HepG2 (cell line): ENCODE results near the gene SUPT4H1. TPM values are rescaled to one million over a fixed set of nuclear protein-coding genes. Genes with fewer than 3 reads are reported as not detected.
A peak's percentile ranks its signal among the peaks of the same experiment; 100 is the strongest.

Source experiments
- CCDC6 ChIP-seq: sonication (generic); formaldehyde crosslinking; IDR thresholded peaks from 2 replicates; pipeline ENCODE4 v1.8.1; 2022; ENCODE audit warnings: mild to moderate bottlenecking, missing genetic modification reagents, moderate library complexity
- FOXJ3 ChIP-seq: sonication (generic); formaldehyde crosslinking; IDR thresholded peaks from 2 replicates; pipeline ENCODE4 v1.4.0; 2020; ENCODE audit warnings: missing genetic modification reagents, mild to moderate bottlenecking, borderline replicate concordance
- IRF2 ChIP-seq: IDR thresholded peaks from 2 replicates; pipeline ENCODE4 v1.6.1; 2018; ENCODE audit warnings: missing genetic modification reagents, missing compliant biosample characterization
- POGZ ChIP-seq: sonication (generic); formaldehyde crosslinking; IDR thresholded peaks from 2 replicates; pipeline ENCODE4 v1.4.0; 2020; ENCODE audit warnings: mild to moderate bottlenecking, missing genetic modification reagents
- RBM39 ChIP-seq: fragments of 200-400 bp; formaldehyde crosslinking; IDR thresholded peaks from one replicate; pipeline ENCODE4 v1.6.1; 2018; ENCODE audit warnings: antibody characterized with exemption, mild to moderate bottlenecking, low read depth, low read length; ENCODE audit not compliant: poor library complexity, severe bottlenecking
- ZNF558 ChIP-seq: sonication (generic); formaldehyde crosslinking; IDR thresholded peaks from 2 replicates; pipeline ENCODE4 v1.9.0; 2022; ENCODE audit warnings: mild to moderate bottlenecking, missing genetic modification reagents, borderline replicate concordance
- ZNF746 ChIP-seq: sonication (generic); formaldehyde crosslinking; IDR thresholded peaks from 2 replicates; pipeline ENCODE4 v1.8.0; 2022; ENCODE audit warnings: mild to moderate bottlenecking, missing genetic modification reagents
- ZNF780A ChIP-seq: sonication (generic); formaldehyde crosslinking; IDR thresholded peaks from 2 replicates; pipeline ENCODE4 v1.8.0; 2022; ENCODE audit warnings: mild to moderate bottlenecking, missing genetic modification reagents, moderate library complexity
- polyA plus RNA-seq, 8 experiments: library from polyadenylated mRNA; depleted of rRNA in 3 of 8; stranded (reverse) in 7 of 8; unstranded in 1 of 8; fragments of >200 nt; fragmentation: Illumina TruSeq in 4 of 8; extraction: Trizol in 4 of 8; gene quantifications; 2 replicates each; pipeline versions ENCODE4 v1.2.1 to v1.2.3, GENCODE V29; 2011 to 2016; ENCODE audit warnings: low read depth in 4 of 8, missing spikeins in 1 of 8, mixed read lengths in 1 of 8; ENCODE audit not compliant: insufficient read depth in 1 of 8
- total RNA-seq, 5 experiments: library from RNA; depleted of rRNA; stranded (reverse); fragments of >200 nt; fragmentation: Illumina TruSeq; extraction: Trizol; gene quantifications; 2 replicates each; pipeline ENCODE4 v1.2.3, GENCODE V29; 2016; ENCODE audit warnings: low read depth in 1 of 5
- TF ChIP-seq, protein P1 (sequence below): sonication (generic); formaldehyde crosslinking; IDR thresholded peaks from 2 replicates; pipeline ENCODE4 v1.4.0; 2020; ENCODE audit warnings: missing genetic modification reagents
- TF ChIP-seq, protein P2 (sequence below): sonication (generic); formaldehyde crosslinking; IDR thresholded peaks from 2 replicates; pipeline ENCODE4 v1.5.0; 2020; ENCODE audit warnings: mild to moderate bottlenecking, missing genetic modification reagents, moderate library complexity
- TF ChIP-seq, protein P3 (sequence below): sonication (generic); formaldehyde crosslinking; IDR thresholded peaks from 2 replicates; pipeline ENCODE4 v1.5.0; 2020; ENCODE audit warnings: missing genetic modification reagents
- TF ChIP-seq, protein P4 (sequence below): sonication (generic); formaldehyde crosslinking; IDR thresholded peaks from 2 replicates; pipeline ENCODE4 v1.4.0; 2020; ENCODE audit warnings: missing genetic modification reagents
- TF ChIP-seq, protein P5 (sequence below), 2 experiments: sonication (generic) in 1 of 2; formaldehyde crosslinking in 1 of 2; IDR thresholded peaks; 2 replicates each; pipeline versions ENCODE4 v1.4.0 to v1.6.1; 2018 to 2020; ENCODE audit warnings: missing genetic modification reagents in 2 of 2, borderline replicate concordance in 1 of 2, low read depth in 1 of 2, mild to moderate bottlenecking in 1 of 2, missing biosample characterization in 1 of 2
- TF ChIP-seq, protein P6 (sequence below): sonication (generic); formaldehyde crosslinking; IDR thresholded peaks from 2 replicates; pipeline ENCODE4 v1.4.0; 2020; ENCODE audit warnings: mild to moderate bottlenecking, missing genetic modification reagents
- TF ChIP-seq, protein P7 (sequence below): sonication (generic); formaldehyde crosslinking; IDR thresholded peaks from 2 replicates; pipeline ENCODE4 v1.5.1; 2020; ENCODE audit warnings: missing genetic modification reagents, mild to moderate bottlenecking, borderline replicate concordance

The SUPT4H1 gene
- total and polyA plus RNA-seq, 2 of the 13 experiments (the other 11 are each of a cell fraction or from before 2014, with no cell fraction given) = 155 to 244 TPM

DNA sequence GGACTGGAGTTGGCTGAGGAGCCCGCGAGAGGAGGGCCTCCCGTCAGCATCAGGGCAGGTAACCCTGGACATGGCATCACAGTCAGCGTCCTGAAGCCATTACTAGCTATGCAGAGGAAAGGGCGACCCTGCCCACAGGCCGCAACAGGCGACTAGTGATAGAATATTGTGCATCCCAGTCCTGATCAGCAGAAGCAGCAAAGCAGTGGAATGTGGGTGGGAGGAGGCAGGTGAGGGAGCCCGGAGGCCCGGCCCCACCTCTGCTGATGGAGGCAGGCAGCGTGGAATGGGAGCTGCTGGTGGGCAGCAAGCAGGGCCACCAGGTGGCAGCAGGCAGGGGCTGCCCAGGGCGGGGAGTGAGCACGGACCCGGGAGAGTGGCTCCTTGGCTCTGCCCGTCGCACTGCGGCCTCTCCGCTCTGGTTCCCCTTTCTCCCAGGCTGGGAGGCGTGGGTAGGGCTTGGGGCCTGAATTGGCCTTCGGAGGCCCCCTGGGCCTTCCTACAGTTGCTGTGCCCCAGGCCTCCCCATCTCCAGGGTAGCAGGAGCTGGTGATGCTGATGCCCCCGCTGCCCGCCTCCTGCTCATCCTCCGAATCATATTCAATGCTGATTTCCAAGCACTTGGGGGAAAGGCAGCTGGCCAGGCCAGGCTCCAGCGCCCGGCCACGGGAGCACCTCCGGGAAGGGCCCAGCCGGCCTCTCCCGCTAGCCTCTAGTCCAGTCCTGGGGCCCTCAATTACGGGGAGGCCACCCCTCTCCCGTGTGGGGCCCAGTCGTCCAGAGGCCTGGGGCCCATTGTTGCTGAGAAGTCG lies 43.6 kb downstream of the SUPT4H1 start (continued):
- TF ChIP-seq, protein P1, sequence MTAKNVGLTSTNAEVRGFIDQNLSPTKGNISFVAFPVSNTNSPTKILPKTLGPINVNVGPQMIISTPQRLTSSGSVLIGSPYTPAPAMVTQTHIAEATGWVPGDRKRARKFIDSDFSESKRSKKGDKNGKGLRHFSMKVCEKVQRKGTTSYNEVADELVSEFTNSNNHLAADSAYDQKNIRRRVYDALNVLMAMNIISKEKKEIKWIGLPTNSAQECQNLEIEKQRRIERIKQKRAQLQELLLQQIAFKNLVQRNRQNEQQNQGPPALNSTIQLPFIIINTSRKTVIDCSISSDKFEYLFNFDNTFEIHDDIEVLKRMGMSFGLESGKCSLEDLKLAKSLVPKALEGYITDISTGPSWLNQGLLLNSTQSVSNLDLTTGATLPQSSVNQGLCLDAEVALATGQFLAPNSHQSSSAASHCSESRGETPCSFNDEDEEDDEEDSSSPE (CRISPR knock-in tag) = no peak
- TF ChIP-seq, protein P2, sequence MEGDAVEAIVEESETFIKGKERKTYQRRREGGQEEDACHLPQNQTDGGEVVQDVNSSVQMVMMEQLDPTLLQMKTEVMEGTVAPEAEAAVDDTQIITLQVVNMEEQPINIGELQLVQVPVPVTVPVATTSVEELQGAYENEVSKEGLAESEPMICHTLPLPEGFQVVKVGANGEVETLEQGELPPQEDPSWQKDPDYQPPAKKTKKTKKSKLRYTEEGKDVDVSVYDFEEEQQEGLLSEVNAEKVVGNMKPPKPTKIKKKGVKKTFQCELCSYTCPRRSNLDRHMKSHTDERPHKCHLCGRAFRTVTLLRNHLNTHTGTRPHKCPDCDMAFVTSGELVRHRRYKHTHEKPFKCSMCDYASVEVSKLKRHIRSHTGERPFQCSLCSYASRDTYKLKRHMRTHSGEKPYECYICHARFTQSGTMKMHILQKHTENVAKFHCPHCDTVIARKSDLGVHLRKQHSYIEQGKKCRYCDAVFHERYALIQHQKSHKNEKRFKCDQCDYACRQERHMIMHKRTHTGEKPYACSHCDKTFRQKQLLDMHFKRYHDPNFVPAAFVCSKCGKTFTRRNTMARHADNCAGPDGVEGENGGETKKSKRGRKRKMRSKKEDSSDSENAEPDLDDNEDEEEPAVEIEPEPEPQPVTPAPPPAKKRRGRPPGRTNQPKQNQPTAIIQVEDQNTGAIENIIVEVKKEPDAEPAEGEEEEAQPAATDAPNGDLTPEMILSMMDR = peak; percentile 92
- TF ChIP-seq, protein P3, sequence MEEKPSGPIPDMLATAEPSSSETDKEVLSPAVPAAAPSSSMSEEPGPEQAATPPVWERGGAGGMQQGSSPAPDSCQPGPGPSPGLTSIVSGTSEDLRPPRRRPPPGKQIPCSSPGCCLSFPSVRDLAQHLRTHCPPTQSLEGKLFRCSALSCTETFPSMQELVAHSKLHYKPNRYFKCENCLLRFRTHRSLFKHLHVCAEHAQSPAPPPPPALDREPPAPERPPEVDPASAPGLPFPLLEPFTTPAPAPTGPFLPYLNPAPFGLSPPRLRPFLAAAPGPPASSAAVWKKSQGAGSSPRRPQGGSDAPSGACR (CRISPR knock-in tag) = no peak
- TF ChIP-seq ZNF558 (CRISPR knock-in tag) (no peak), FOXJ3 (no peak), RBM39 (peak; percentile 46), ZNF780A (no peak), ZNF746 (CRISPR knock-in tag) (no peak), IRF2 (CRISPR knock-in tag) (0 out of 2 replicates have a peak, but pooled peaks have one; percentile 18), CCDC6 (CRISPR knock-in tag) (no peak), POGZ (CRISPR knock-in tag) (no peak)
- TF ChIP-seq, protein P4, sequence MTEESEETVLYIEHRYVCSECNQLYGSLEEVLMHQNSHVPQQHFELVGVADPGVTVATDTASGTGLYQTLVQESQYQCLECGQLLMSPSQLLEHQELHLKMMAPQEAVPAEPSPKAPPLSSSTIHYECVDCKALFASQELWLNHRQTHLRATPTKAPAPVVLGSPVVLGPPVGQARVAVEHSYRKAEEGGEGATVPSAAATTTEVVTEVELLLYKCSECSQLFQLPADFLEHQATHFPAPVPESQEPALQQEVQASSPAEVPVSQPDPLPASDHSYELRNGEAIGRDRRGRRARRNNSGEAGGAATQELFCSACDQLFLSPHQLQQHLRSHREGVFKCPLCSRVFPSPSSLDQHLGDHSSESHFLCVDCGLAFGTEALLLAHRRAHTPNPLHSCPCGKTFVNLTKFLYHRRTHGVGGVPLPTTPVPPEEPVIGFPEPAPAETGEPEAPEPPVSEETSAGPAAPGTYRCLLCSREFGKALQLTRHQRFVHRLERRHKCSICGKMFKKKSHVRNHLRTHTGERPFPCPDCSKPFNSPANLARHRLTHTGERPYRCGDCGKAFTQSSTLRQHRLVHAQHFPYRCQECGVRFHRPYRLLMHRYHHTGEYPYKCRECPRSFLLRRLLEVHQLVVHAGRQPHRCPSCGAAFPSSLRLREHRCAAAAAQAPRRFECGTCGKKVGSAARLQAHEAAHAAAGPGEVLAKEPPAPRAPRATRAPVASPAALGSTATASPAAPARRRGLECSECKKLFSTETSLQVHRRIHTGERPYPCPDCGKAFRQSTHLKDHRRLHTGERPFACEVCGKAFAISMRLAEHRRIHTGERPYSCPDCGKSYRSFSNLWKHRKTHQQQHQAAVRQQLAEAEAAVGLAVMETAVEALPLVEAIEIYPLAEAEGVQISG (CRISPR knock-in tag) = 0 out of 2 replicates have a peak, but pooled peaks have one; percentile 41
- TF ChIP-seq, protein P5, sequence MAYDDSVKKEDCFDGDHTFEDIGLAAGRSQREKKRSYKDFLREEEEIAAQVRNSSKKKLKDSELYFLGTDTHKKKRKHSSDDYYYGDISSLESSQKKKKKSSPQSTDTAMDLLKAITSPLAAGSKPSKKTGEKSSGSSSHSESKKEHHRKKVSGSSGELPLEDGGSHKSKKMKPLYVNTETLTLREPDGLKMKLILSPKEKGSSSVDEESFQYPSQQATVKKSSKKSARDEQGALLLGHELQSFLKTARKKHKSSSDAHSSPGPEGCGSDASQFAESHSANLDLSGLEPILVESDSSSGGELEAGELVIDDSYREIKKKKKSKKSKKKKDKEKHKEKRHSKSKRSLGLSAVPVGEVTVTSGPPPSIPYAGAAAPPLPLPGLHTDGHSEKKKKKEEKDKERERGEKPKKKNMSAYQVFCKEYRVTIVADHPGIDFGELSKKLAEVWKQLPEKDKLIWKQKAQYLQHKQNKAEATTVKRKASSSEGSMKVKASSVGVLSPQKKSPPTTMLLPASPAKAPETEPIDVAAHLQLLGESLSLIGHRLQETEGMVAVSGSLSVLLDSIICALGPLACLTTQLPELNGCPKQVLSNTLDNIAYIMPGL (CRISPR knock-in tag; IDR thresholded peaks at IDR 0.05; ENCODE audit: borderline replicate concordance in 1 of 2, low read depth in 1 of 2) = peak; percentile 43 to 84; a peak in 2 of 4 replicates
- TF ChIP-seq, protein P6, sequence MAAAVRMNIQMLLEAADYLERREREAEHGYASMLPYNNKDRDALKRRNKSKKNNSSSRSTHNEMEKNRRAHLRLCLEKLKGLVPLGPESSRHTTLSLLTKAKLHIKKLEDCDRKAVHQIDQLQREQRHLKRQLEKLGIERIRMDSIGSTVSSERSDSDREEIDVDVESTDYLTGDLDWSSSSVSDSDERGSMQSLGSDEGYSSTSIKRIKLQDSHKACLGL (CRISPR knock-in tag) = peak; percentile 54; the same call in 1 of the 2 replicates
- TF ChIP-seq, protein P7, sequence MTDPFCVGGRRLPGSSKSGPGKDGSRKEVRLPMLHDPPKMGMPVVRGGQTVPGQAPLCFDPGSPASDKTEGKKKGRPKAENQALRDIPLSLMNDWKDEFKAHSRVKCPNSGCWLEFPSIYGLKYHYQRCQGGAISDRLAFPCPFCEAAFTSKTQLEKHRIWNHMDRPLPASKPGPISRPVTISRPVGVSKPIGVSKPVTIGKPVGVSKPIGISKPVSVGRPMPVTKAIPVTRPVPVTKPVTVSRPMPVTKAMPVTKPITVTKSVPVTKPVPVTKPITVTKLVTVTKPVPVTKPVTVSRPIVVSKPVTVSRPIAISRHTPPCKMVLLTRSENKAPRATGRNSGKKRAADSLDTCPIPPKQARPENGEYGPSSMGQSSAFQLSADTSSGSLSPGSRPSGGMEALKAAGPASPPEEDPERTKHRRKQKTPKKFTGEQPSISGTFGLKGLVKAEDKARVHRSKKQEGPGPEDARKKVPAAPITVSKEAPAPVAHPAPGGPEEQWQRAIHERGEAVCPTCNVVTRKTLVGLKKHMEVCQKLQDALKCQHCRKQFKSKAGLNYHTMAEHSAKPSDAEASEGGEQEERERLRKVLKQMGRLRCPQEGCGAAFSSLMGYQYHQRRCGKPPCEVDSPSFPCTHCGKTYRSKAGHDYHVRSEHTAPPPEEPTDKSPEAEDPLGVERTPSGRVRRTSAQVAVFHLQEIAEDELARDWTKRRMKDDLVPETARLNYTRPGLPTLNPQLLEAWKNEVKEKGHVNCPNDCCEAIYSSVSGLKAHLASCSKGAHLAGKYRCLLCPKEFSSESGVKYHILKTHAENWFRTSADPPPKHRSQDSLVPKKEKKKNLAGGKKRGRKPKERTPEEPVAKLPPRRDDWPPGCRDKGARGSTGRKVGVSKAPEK (CRISPR knock-in tag) = no peak
